DOHH2 (cell line): ENCODE data around the gene MED16.

Experiments used
- EZH2phosphoT487 ChIP-seq: fragments of 200-600 bp; sonication (generic); IDR thresholded peaks from 2 replicates; pipeline ENCODE4 v1.6.1; 2017; ENCODE audit warnings: borderline replicate concordance, mild to moderate bottlenecking, antibody characterized with exemption, low read length, moderate library complexity, mixed read lengths
- TF ChIP-seq, protein P1 (sequence below): fragments of 200-600 bp; sonication (generic); IDR thresholded peaks from one replicate; pipeline ENCODE4 v1.5.1; 2014; ENCODE audit warnings: antibody characterized with exemption, mild to moderate bottlenecking, low read depth, low read length; ENCODE audit not compliant: poor library complexity, severe bottlenecking

DNA sequence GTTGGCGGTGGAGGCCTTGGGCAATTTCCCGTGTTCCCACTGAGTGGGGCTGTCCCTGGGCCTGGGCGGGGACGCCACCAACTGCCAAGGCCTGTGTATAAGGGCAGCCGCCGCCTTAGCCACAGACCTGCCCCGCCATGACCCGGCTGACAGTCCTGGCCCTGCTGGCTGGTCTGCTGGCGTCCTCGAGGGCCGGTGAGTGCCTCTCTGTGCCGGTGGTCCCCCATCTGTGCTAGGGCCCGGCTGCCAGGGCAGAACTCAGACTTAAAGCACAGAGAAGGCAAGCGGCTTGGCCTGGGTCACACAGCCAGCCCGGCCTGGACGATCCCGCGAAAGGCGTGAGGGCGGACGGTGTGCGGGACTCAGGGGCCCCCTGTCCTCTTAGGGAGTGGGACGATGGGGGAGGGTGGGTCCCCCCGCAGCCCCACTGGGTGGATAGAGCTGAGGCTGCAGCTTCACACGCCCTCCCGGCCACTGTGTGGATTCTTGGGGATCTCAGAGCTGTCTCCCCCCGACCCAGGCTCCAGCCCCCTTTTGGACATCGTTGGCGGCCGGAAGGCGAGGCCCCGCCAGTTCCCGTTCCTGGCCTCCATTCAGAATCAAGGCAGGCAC is 65.2 kb downstream of the MED16 start, which contains the start of gene AZU1:
- TF ChIP-seq, protein P1, sequence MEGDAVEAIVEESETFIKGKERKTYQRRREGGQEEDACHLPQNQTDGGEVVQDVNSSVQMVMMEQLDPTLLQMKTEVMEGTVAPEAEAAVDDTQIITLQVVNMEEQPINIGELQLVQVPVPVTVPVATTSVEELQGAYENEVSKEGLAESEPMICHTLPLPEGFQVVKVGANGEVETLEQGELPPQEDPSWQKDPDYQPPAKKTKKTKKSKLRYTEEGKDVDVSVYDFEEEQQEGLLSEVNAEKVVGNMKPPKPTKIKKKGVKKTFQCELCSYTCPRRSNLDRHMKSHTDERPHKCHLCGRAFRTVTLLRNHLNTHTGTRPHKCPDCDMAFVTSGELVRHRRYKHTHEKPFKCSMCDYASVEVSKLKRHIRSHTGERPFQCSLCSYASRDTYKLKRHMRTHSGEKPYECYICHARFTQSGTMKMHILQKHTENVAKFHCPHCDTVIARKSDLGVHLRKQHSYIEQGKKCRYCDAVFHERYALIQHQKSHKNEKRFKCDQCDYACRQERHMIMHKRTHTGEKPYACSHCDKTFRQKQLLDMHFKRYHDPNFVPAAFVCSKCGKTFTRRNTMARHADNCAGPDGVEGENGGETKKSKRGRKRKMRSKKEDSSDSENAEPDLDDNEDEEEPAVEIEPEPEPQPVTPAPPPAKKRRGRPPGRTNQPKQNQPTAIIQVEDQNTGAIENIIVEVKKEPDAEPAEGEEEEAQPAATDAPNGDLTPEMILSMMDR = no peak
- no peak for TF ChIP-seq EZH2phosphoT487
